Lung microvascular endothelial cell (primary cell): ENCODE results near the gene ERCC1. TPM values are rescaled to one million over a fixed set of nuclear protein-coding genes. Genes with fewer than 3 reads are reported as not detected.
A peak's percentile ranks its signal among the peaks of the same experiment; 100 is the strongest.
"Not testable (repeated sequence)": the region's sequence is repeated elsewhere in the genome, so short reads cannot be mapped to it uniquely, and the experiment has no call there.

Source experiments
- DNase-seq, 2 donors: peaks; one replicate each; pipeline versions ENCODE4 v3.0.0 to v3.0.0-alpha.2; 2010; ENCODE audit warnings: low read depth in 2 of 2
- total RNA-seq: library from RNA; depleted of rRNA; stranded (reverse); fragments of >200 nt; gene quantifications from 2 replicates; pipeline ENCODE4 v1.2.1, GENCODE V29; 2014

ERCC1 gene
- total RNA-seq, 1 donor from 2014 or later, result 49.0 TPM

GRCh38 chr19:45455707-45456499 lies 32.2 kb upstream of the ERCC1 start:
- peak; percentile 96 to 99 for DNase-seq

GRCh38 chr19:45451850-45452387 lies 28.2 kb upstream of the ERCC1 start:
- DNase-seq, result no peak

GRCh38 chr19:45451131-45451849 lies 27.6 kb upstream of the ERCC1 start:
- DNase-seq, result peak; percentile 58 to 73

- DNase-seq, result peak in 1 of 2 donors; percentile 68
These were observed 26.3 kb upstream of the ERCC1 start for GRCh38 chr19:45450012-45450333.

GRCh38 chr19:45448887-45449299 lies 25.2 kb upstream of the ERCC1 start:
- no peak for DNase-seq

GRCh38 chr19:45448425-45448756 lies 24.7 kb upstream of the ERCC1 start:
- no peak for DNase-seq

GRCh38 chr19:45446944-45447343 lies 23.2 kb upstream of the ERCC1 start:
- no peak for DNase-seq

- DNase-seq, result peak; percentile 67 to 77
These were observed 22.6 kb upstream of the ERCC1 start for GRCh38 chr19:45446295-45446694.

- no peak for DNase-seq
These were observed 21.4 kb upstream of the ERCC1 start for GRCh38 chr19:45445139-45445538.

GRCh38 chr19:45444318-45445041 lies 20.8 kb upstream of the ERCC1 start:
- DNase-seq, result peak; percentile 90 to 95

GRCh38 chr19:45443462-45444317 lies 20.0 kb upstream of the ERCC1 start:
- DNase-seq, result peak; percentile 93 to 96

GRCh38 chr19:45442778-45443461 lies 19.2 kb upstream of the ERCC1 start:
- peak in 1 of 2 donors; percentile 51 for DNase-seq

- DNase-seq, result no peak
These were observed 18.7 kb upstream of the ERCC1 start for GRCh38 chr19:45442408-45442777.

GRCh38 chr19:45440873-45441654 lies 17.3 kb upstream of the ERCC1 start:
- peak in 1 of 2 donors; percentile 15 for DNase-seq

GRCh38 chr19:45440259-45440638 lies 16.5 kb upstream of the ERCC1 start:
- DNase-seq, result no peak

- DNase-seq, result peak; percentile 73 to 78
These were observed 16.0 kb upstream of the ERCC1 start for GRCh38 chr19:45439569-45440258.

- no peak for DNase-seq
These were observed 15.5 kb upstream of the ERCC1 start for GRCh38 chr19:45439190-45439568.

GRCh38 chr19:45437328-45437727 lies 13.6 kb upstream of the ERCC1 start:
- no peak for DNase-seq

GRCh38 chr19:45432543-45432942 lies 8.8 kb upstream of the ERCC1 start:
- not testable (repeated sequence) for DNase-seq
